Memory B cell (primary cell): ENCODE results near the gene GBA3.

Experiments
- ATAC-seq: fragments of 150-1000 bp; cut with Tn5 transposase; 2 replicates; pipeline ENCODE4 v1.10.0; 2021; ENCODE audit warnings: low read depth, mild to moderate bottlenecking, moderate library complexity
- DNase-seq, 2 donors: peaks; one replicate each; pipeline ENCODE4 v3.0.0; 2022; ENCODE audit warnings: low spot score in 2 of 2
- H3K27ac Mint-ChIP-seq: one replicate; pipeline ENCODE4 v1.8.0; 2022; ENCODE audit warnings: mild to moderate bottlenecking, moderate library complexity, mixed read lengths
- H3K27me3 Mint-ChIP-seq: one replicate; pipeline ENCODE4 v1.8.0; 2022; ENCODE audit warnings: mixed read lengths
- H3K36me3 Mint-ChIP-seq: one replicate; pipeline ENCODE4 v1.8.0; 2022; ENCODE audit warnings: mild to moderate bottlenecking, mixed read lengths
- H3K4me1 Mint-ChIP-seq: one replicate; pipeline ENCODE4 v1.8.0; 2022; ENCODE audit warnings: mixed read lengths
- H3K4me3 Mint-ChIP-seq: one replicate; pipeline ENCODE4 v1.8.0; 2022; ENCODE audit warnings: mild to moderate bottlenecking, moderate library complexity, mixed read lengths
- H3K9me3 Mint-ChIP-seq: one replicate; pipeline ENCODE4 v1.8.0; 2022; ENCODE audit warnings: mixed read lengths

The GBA3 gene

DNA sequence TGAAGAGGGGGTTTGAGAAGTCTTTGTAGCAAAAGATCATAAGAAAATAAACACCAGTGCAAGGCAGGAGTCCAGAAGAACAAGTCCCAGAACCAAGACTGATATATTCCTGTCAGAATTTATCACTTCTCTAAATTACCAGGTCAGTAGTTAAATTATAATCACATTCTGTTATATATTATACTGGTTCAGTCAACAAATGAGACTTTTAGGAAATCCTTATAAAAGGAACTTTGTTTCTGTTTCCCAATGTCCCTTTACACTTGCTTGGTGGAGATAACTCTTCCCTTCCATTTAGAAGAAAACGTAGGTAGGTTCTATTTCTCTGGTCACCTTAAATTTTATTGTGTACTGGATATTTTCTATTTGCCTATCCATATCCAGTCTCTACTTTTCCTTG is 21.1 kb downstream of the GBA3 start:
- Mint-ChIP-seq H3K27ac (no peak overlapping the region), H3K27me3 (no peaks in the 10 kb centered on the region), H3K9me3 (peaks cover 6% of the 10 kb centered on the region), H3K4me3 (no peak overlapping the region), H3K4me1 (no peaks in the 10 kb centered on the region), H3K36me3 (no peaks in the 10 kb centered on the region)
- ATAC-seq (no peak), DNase-seq (no peak)

DNA sequence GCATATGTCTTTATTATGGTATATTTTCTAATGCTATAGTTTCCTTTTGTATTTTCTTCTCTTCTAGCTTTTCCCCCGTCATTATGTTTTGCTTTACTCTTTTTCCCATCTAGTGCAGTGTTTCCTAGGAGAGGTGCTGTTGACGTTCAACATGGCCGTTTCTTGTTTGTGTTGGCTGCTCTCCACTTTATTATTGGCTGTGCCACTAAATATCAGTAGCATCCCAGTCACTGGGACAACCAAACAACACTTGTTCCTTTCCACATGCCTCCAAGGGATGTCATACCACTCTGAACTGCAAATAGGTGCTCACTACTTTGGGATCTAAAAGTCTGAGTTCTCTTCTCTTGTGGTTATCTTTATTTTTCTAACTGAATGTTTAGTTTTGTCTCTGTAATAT is 26.5 kb downstream of the GBA3 start:
- no peak overlapping the region for H3K4me3 Mint-ChIP-seq
- H3K9me3 Mint-ChIP-seq: peaks cover 8% of the 10 kb centered on the region
- no peaks in the 10 kb centered on the region for H3K4me1 Mint-ChIP-seq
- no peak for DNase-seq
- ATAC-seq: no peak
- H3K36me3 Mint-ChIP-seq: no peaks in the 10 kb centered on the region
- no peaks in the 10 kb centered on the region for H3K27me3 Mint-ChIP-seq
- H3K27ac Mint-ChIP-seq: no peak overlapping the region

DNA sequence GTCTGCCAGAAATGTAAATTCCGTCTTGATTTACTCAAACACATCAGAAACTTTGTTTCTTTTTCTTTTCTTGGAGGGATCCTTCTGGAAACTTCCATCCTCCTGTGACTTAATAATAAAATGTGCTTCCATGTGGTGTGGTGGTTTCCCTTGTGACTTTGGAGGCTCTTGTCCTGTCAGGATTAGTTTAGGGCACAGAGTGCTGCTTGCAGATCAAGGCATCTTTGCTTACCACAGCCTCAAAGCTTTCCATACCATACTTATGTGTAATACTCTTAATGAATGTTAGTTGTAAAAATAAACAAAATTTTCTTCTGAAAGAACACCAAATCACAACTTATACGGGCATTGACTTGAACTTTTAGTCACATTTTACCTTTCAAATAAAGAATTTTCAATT is 27.4 kb downstream of the GBA3 start:
- no peak overlapping the region for H3K27ac Mint-ChIP-seq
- DNase-seq: no peak
- H3K4me3 Mint-ChIP-seq: no peak overlapping the region
- no peaks in the 10 kb centered on the region for H3K4me1 Mint-ChIP-seq
- no peaks in the 10 kb centered on the region for H3K36me3 Mint-ChIP-seq
- peaks cover 11% of the 10 kb centered on the region for H3K9me3 Mint-ChIP-seq
- H3K27me3 Mint-ChIP-seq: no peaks in the 10 kb centered on the region
- no peak for ATAC-seq

DNA sequence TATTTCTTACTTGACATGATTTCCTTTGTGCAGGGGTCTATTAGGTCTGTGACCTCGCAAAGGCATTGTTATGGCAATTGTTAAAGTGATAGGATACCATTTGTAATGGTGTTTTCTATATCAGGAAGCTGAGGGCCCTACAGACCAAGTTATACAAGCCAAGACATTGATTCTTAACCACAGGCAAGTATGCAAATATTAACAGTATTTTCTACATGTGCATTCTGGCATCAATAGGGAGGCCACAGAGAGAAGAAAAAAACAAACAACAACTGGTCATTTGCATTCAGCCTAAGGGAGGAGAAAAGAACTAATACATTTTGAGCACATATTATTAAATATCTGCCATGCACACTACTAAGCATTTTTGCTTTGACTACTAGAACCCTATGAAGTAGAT is 28.5 kb downstream of the GBA3 start:
- Mint-ChIP-seq H3K4me3 (no peak overlapping the region), H3K27me3 (no peaks in the 10 kb centered on the region), H3K4me1 (no peaks in the 10 kb centered on the region), H3K27ac (no peak overlapping the region), H3K36me3 (no peaks in the 10 kb centered on the region), H3K9me3 (peaks cover 11% of the 10 kb centered on the region)
- DNase-seq (no peak), ATAC-seq (no peak)

DNA sequence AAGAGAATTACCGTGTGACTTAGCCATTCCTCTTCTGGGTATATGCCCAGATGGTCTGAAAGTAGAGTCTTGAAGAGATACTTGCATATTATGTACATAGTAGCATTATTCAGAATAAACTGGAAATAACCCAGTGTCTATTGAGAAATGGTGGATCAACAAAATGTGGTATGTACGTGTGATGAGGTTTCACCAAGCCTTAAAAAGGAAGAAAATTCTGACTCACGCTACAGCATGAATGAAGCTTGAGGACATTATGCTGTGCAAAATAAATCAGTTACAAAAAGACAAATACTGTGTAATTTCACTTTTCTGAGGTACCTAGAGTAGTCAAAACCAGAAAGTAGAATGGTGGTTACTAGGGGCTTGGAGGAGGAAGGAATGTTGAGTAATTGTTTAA is 37.3 kb downstream of the GBA3 start:
- H3K27ac Mint-ChIP-seq: no peak overlapping the region
- ATAC-seq: no peak
- H3K36me3 Mint-ChIP-seq: peaks cover 2% of the 10 kb centered on the region
- no peaks in the 10 kb centered on the region for H3K27me3 Mint-ChIP-seq
- H3K9me3 Mint-ChIP-seq: peaks cover 5% of the 10 kb centered on the region
- DNase-seq: no peak
- no peaks in the 10 kb centered on the region for H3K4me1 Mint-ChIP-seq
- H3K4me3 Mint-ChIP-seq: no peak overlapping the region

DNA sequence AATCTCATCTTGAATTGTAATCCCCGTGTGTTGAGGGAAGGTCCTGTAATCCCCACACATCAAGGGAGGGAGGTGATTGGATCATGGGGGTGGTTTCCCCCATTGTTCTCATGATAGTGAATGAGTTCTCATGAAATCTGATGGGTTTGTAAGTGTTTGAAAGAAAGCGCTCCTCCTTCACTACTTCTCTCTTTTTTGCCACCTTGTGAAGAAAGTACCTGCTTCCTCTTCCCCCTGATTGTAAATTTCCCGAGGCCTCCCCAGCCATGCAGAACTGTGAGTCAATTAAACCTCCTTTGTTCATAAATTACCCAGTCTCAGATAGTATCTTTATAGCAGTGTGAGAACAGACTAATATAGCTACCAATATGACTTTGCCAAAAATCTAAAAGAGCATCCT is 41.1 kb downstream of the GBA3 start:
- DNase-seq (no peak), ATAC-seq (no peak)
- Mint-ChIP-seq H3K27ac (no peak overlapping the region), H3K4me3 (no peak overlapping the region), H3K27me3 (no peaks in the 10 kb centered on the region), H3K36me3 (no peaks in the 10 kb centered on the region), H3K9me3 (peaks cover 1% of the 10 kb centered on the region), H3K4me1 (no peaks in the 10 kb centered on the region)

DNA sequence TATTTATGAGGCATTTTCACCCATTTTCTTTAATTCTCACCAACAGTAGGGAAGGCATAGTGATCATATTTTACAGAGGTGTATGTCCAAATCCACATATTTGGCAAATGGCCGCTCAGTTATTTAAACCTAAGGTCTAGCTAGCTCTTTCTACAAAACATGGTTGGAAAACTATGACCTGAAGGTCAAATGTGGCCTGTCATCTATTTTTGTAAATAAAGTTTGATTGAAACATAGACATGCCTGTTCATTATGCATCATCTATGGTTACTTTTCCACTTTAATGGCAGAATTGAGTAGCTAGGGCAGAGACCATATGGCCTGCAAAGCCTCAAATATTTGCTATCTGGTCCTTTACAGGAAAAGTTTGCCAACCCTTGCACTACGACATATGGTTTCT is 44.2 kb downstream of the GBA3 start:
- no peak for DNase-seq

DNA sequence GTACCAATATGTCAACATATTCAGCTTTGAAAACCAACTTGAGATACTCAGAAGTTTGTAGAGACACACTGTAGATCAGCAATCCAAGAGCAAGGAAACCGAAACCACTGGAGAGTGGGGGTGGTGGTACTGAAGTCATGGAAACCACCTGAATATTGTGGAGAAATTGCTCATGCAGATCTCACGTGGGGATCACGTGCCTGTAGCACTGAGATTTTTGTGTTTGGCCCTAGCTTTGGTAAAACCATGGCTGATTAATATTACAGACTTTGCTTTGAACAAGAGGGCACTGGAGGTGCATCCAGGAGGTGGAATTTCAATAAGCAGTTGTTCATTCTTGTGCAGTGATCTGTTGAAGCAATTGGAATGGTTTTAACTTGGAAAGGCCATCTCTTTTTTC is 47.2 kb downstream of the GBA3 start:
- H3K4me3 Mint-ChIP-seq: no peak overlapping the region
- no peak for ATAC-seq
- DNase-seq: no peak
- H3K36me3 Mint-ChIP-seq: no peaks in the 10 kb centered on the region
- no peaks in the 10 kb centered on the region for H3K27me3 Mint-ChIP-seq
- H3K9me3 Mint-ChIP-seq: peaks cover 4% of the 10 kb centered on the region
- H3K27ac Mint-ChIP-seq: no peak overlapping the region
- peaks cover 2% of the 10 kb centered on the region for H3K4me1 Mint-ChIP-seq

More for the DNA sequence above, 44.2 kb downstream of the GBA3 start:
- no peaks in the 10 kb centered on the region for H3K4me1 Mint-ChIP-seq
- H3K4me3 Mint-ChIP-seq: no peak overlapping the region
- ATAC-seq: no peak
- peaks cover 3% of the 10 kb centered on the region for H3K9me3 Mint-ChIP-seq
- H3K27me3 Mint-ChIP-seq: no peaks in the 10 kb centered on the region
- no peak overlapping the region for H3K27ac Mint-ChIP-seq
- H3K36me3 Mint-ChIP-seq: no peaks in the 10 kb centered on the region

DNA sequence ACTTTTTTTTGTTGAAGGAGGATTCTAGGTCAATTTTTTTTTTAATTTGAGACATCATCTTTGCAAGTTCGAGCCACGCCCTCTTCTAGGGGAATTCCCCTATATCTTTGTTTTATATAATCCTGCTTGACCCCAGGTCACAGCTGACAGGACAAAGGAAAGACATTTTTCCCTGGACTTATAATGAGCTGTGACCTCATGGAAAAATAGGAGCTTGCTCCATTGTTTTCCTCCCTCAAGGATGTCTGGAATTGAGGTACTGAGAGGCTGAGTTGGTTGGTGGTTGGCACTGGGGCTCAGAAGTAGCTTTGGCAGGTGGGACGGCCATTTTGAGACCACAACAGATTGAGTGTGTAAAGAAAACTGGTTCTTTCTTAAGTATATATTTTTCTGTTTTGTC is 49.0 kb downstream of the GBA3 start:
- Mint-ChIP-seq H3K36me3 (no peaks in the 10 kb centered on the region), H3K27ac (no peak overlapping the region), H3K9me3 (peaks cover 6% of the 10 kb centered on the region), H3K27me3 (no peaks in the 10 kb centered on the region), H3K4me1 (peaks cover 2% of the 10 kb centered on the region), H3K4me3 (no peak overlapping the region)
- no peak for DNase-seq
- ATAC-seq: no peak

DNA sequence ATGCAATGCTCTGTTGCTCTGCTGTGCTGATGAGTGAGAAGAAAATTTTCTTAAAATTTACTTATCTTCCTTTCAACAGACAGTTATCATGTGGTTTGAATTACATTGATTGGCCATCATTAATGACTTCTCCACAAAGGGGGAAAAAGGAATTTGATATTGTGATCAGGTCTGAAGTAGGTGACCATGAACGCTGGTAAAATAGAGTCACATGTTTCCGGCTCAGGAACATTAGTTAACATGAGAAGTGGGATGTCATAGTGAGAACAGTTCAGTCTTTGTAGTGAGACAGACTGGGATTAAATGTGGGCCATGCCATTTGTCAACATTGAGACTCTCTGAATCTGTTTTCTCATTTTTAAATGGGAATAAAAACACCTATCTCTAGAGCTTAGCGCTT is 50.6 kb downstream of the GBA3 start:
- Mint-ChIP-seq H3K36me3 (no peaks in the 10 kb centered on the region), H3K4me3 (no peak overlapping the region), H3K9me3 (peaks cover 6% of the 10 kb centered on the region), H3K4me1 (peaks cover 2% of the 10 kb centered on the region), H3K27ac (no peak overlapping the region), H3K27me3 (no peaks in the 10 kb centered on the region)
- DNase-seq (no peak), ATAC-seq (no peak)

DNA sequence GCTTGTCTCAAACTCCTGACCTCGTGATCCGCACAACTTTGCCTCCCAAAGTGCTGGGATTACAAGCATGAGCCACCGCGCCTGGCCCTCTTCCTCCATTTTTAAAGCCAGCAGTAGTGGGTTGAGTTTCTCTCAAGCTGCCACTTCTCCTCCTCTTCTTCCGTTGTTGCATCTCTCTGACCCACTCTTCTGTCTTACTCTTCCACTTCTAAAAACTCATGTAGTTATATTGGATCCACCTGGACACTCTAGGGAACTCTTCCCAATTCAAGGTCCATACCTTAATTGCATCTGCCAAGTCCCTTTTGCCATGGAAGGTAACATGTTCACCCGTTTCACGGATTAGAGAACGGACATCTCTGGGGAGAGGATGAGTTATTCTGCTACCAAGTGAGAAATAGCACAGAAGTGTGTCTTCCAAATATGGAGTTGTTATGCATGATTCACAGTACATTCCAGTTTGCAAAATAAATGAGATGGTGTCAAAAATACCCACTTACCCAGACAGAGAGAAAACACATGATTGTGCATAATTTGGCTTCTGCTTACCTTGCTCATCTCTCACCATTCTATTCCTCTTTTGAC is 51.8 kb downstream of the GBA3 start:
- no peak for ATAC-seq
- no peak for DNase-seq
- H3K9me3 Mint-ChIP-seq: peaks cover 7% of the 10 kb centered on the region
- H3K4me1 Mint-ChIP-seq: peaks cover 2% of the 10 kb centered on the region
- no peak overlapping the region for H3K27ac Mint-ChIP-seq
- H3K36me3 Mint-ChIP-seq: no peaks in the 10 kb centered on the region
- no peaks in the 10 kb centered on the region for H3K27me3 Mint-ChIP-seq
- H3K4me3 Mint-ChIP-seq: peak overlapping the region; percentile 1

DNA sequence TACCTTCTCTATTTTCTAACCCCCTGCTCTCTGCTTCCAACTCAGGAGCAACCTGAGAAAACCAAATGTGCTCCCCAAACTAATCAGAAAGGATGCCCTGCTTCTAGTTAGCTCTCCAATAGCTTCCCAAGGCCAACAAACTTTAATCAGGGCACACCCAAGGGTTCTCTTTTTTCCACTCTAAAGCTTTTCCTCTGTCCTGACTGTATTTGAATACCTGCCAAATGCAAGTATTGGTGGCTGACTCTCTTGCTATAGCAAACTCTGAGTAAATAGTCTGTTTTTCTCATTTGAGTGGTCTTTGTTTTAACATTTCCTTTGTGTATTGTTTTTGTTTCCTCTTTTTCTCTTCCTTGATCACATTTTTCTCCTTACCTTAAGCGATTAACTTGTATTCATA is 52.5 kb downstream of the GBA3 start:
- Mint-ChIP-seq H3K4me3 (no peak overlapping the region), H3K36me3 (no peaks in the 10 kb centered on the region), H3K27ac (no peak overlapping the region), H3K4me1 (peaks cover 2% of the 10 kb centered on the region), H3K27me3 (no peaks in the 10 kb centered on the region), H3K9me3 (peaks cover 7% of the 10 kb centered on the region)
- ATAC-seq (no peak), DNase-seq (no peak)

DNA sequence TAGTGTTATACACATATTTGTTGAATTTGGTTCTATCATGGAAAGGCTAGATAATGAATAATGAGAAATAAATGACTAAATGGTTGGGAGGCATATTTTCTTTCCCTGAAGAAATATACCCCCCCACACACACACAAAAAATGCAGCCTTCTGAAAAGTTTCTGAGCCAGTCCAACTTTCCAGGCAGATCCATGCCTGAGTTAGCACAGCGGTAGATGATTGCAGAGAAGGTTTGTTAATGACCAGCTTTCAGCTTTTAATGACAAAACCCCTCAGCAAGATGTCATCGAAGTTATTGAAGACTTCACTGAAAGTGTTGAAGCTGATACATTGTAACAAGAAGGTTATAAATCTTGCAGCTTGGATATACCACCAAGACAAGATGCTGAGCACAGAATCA is 61.4 kb downstream of the GBA3 start:
- no peaks in the 10 kb centered on the region for H3K4me1 Mint-ChIP-seq
- no peak overlapping the region for H3K4me3 Mint-ChIP-seq
- DNase-seq: no peak
- H3K36me3 Mint-ChIP-seq: no peaks in the 10 kb centered on the region
- H3K27me3 Mint-ChIP-seq: no peaks in the 10 kb centered on the region
- no peak for ATAC-seq
- no peaks in the 10 kb centered on the region for H3K9me3 Mint-ChIP-seq
- H3K27ac Mint-ChIP-seq: no peak overlapping the region

DNA sequence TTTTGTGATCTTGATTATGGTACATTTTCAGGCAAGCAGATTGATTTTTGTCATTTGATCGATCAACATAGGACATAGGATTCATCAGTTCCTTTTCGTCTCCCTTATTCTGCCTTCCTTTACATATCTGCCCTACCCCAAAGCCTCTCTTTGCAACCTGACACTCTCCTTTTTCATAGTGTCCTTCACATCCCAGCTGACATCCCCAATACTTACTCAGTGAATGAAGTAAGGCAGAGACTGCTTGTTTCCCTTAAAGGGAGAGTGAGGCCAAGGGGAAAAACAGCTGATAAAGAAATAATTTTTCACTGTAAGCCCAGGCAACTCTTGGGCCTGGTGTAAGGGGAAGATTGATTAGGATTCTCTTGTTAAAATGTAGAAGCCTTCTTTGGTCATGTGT is 69.8 kb downstream of the GBA3 start:
- Mint-ChIP-seq H3K4me3 (no peak overlapping the region), H3K36me3 (no peaks in the 10 kb centered on the region), H3K9me3 (peaks cover 5% of the 10 kb centered on the region), H3K27me3 (no peaks in the 10 kb centered on the region), H3K27ac (no peak overlapping the region), H3K4me1 (no peaks in the 10 kb centered on the region)
- ATAC-seq (no peak), DNase-seq (no peak)

DNA sequence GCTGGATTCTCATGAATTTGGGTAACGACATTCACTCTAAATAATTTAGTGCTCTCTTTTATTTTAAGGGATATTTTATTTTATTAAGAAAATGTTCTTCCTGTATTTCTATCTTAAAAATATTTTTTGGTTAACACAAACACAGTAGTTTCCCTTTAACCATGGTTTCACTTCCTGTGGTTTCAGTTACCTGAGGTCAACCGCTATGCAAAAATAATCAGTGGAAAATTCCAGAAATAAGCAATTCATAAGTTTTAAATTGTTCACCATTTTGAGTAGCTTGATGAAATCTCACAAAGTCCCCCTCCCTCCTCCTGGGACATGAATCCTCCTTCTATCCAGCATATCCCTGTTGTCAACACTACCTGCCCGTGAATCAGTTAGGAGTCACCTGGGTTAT is 71.4 kb downstream of the GBA3 start:
- Mint-ChIP-seq H3K4me1 (no peaks in the 10 kb centered on the region), H3K4me3 (no peak overlapping the region), H3K9me3 (peaks cover 5% of the 10 kb centered on the region), H3K36me3 (no peaks in the 10 kb centered on the region), H3K27me3 (no peaks in the 10 kb centered on the region), H3K27ac (no peak overlapping the region)
- no peak for DNase-seq
- no peak for ATAC-seq
